Stimulated activated CD4-positive, alpha-beta T cell treated with anti-CD3 and anti-CD28 coated beads, Interleukin-12 subunit alpha, Interleukin-12 subunit beta, amount 100 ng/mL, for 4 hours (primary cell): Measurements from ENCODE around the gene TBC1D13.
"Not testable (repeated sequence)": the region's sequence is repeated elsewhere in the genome, so short reads cannot be mapped to it uniquely, and the experiment has no call there.

ENCODE experiments used
- DNase-seq: peaks from one replicate; pipeline ENCODE4 v3.0.0-alpha.2; 2020

TBC1D13 gene

GRCh38 chr9:128851779-128852600 lies 64.9 kb downstream of the TBC1D13 start:
- DNase-seq = not testable (repeated sequence)

- not testable (repeated sequence) for DNase-seq
These were observed 65.6 kb downstream of the TBC1D13 start for GRCh38 chr9:128852646-128853045.

GRCh38 chr9:128854454-128854853 lies 67.4 kb downstream of the TBC1D13 start:
- not testable (repeated sequence) for DNase-seq

- DNase-seq = not testable (repeated sequence)
These were observed 71.4 kb downstream of the TBC1D13 start for GRCh38 chr9:128858476-128858875.
